HFFc6 (cell line): ENCODE results near the gene HDGFL3. TPM values are rescaled to one million over a fixed set of nuclear protein-coding genes. Genes with fewer than 3 reads are reported as not detected.
"Not testable (repeated sequence)": the region's sequence is repeated elsewhere in the genome, so short reads cannot be mapped to it uniquely, and the experiment has no call there.

Experiments used
- DNase-seq: peaks from one replicate; pipeline ENCODE4 v3.0.0-alpha.2; 2018
- H3K27ac Mint-ChIP-seq: 2 replicates; pipeline ENCODE4 v1.8.0; 2020; ENCODE audit warnings: mild to moderate bottlenecking, mixed read lengths
- H3K27me3 Mint-ChIP-seq: 2 replicates; pipeline ENCODE4 v1.8.0; 2021; ENCODE audit warnings: mild to moderate bottlenecking, moderate library complexity, mixed read lengths; ENCODE audit not compliant: insufficient read depth
- H3K36me3 Mint-ChIP-seq: 2 replicates; pipeline ENCODE4 v1.8.0; 2021; ENCODE audit warnings: low read depth, mixed read lengths
- H3K4me1 Mint-ChIP-seq: 2 replicates; pipeline ENCODE4 v1.8.0; 2020; ENCODE audit warnings: low read depth, mixed read lengths
- H3K4me3 Mint-ChIP-seq: 2 replicates; pipeline ENCODE4 v1.8.0; 2020; ENCODE audit warnings: mild to moderate bottlenecking, moderate library complexity, mixed read lengths
- H3K9me3 Mint-ChIP-seq: 2 replicates; pipeline ENCODE4 v1.8.0; 2020; ENCODE audit warnings: mild to moderate bottlenecking, mixed read lengths
- total RNA-seq, 6 experiments: library from RNA; stranded (reverse); fragmentation: NEBNext Ultra II Directional; extraction: Animal tissue kit (Norgen Biotek cat#: 25700); gene quantifications; 2 replicates in 1 of 6; 3 replicates in 5 of 6; pipeline ENCODE4 v1.2.3, GENCODE V29; 2021
- TF ChIP-seq, protein P1 (sequence below): fragments of 200-600 bp; sonication (generic); IDR thresholded peaks from 2 replicates; pipeline ENCODE4 v1.5.0; 2021; ENCODE audit warnings: antibody characterized with exemption, mild to moderate bottlenecking

Gene HDGFL3
- total RNA-seq, 6 experiments from 2014 or later, result 40.3 to 64.6 (median 59.2) TPM

DNA sequence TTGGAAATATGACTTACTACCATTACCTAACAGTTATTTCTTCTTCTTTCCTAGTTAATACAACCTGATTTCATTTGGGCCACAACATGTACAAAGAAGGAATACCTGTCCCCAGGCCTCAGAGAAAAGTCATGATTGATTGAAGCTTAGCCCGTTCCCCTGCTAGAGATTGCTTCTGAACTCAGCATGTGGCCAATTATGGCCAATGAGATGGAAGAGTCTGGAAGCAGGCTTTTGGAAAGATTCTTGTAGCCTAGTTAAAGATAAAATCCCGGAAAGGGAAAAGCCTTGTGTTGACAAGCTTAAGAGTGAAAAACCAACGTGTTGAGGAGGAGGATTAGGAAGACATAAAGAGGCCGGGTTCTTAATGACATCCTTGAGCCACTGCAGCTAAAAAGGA, 117.2 kb downstream of the HDGFL3 start:
- Mint-ChIP-seq H3K4me3 (no peak overlapping the region), H3K27ac (no peak overlapping the region)

DNA sequence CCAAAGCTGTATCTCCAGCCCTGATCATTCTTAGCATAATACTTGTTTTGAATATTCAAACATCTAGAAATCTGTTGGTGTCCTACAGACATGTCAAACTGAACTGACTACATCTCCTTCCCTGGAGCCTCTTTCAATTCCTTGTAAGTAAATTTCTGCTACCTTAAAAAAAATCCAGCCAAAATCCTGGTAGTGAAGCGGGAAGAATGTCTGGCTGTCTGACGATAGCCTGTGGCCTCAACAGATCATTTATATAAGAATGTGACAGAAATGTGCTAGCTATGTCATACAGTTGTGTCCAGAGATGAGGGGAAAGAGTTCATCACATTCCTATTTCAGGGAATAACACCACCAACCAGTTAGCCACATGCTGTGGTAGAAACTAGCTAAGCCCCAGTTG, 118.7 kb downstream of the HDGFL3 start:
- DNase-seq, result no peak
- H3K4me1 Mint-ChIP-seq, result peaks cover 16% of the 10 kb centered on the region
- H3K36me3 Mint-ChIP-seq, result no peaks in the 10 kb centered on the region
- TF ChIP-seq, protein P1, sequence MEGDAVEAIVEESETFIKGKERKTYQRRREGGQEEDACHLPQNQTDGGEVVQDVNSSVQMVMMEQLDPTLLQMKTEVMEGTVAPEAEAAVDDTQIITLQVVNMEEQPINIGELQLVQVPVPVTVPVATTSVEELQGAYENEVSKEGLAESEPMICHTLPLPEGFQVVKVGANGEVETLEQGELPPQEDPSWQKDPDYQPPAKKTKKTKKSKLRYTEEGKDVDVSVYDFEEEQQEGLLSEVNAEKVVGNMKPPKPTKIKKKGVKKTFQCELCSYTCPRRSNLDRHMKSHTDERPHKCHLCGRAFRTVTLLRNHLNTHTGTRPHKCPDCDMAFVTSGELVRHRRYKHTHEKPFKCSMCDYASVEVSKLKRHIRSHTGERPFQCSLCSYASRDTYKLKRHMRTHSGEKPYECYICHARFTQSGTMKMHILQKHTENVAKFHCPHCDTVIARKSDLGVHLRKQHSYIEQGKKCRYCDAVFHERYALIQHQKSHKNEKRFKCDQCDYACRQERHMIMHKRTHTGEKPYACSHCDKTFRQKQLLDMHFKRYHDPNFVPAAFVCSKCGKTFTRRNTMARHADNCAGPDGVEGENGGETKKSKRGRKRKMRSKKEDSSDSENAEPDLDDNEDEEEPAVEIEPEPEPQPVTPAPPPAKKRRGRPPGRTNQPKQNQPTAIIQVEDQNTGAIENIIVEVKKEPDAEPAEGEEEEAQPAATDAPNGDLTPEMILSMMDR, result no peak
- H3K4me3 Mint-ChIP-seq, result no peak overlapping the region
- H3K9me3 Mint-ChIP-seq, result no peaks in the 10 kb centered on the region
- H3K27ac Mint-ChIP-seq, result no peak overlapping the region
- H3K27me3 Mint-ChIP-seq, result peaks cover 8% of the 10 kb centered on the region

More for the DNA sequence above, 117.2 kb downstream of the HDGFL3 start:
- Mint-ChIP-seq H3K27me3 (peaks cover 5% of the 10 kb centered on the region), H3K9me3 (no peaks in the 10 kb centered on the region), H3K36me3 (no peaks in the 10 kb centered on the region), H3K4me1 (peaks cover 16% of the 10 kb centered on the region)
- DNase-seq, result no peak
- TF ChIP-seq, protein P1, result no peak

DNA sequence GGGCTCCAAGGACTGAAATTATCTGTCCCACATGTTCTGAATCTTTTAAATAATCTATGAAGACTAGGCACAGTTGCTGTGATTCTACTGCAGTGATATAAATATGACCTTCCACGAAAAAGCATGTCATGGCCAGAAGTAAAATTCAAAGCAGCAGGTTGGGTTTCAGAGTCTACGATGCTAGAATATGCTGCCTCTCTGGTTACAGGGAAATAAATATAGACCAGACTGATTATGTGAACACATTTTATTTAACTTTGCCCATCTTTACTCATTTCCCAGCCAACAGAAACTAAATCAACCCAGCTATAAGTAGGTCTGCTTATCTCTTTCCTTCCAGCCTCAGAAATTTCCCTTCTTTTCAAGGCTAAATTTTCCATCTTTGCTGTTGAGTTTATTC, 120.0 kb downstream of the HDGFL3 start:
- Mint-ChIP-seq H3K9me3 (no peaks in the 10 kb centered on the region), H3K27me3 (peaks cover 12% of the 10 kb centered on the region), H3K4me3 (no peak overlapping the region), H3K27ac (no peak overlapping the region), H3K36me3 (no peaks in the 10 kb centered on the region), H3K4me1 (peaks cover 7% of the 10 kb centered on the region)
- TF ChIP-seq, protein P1, result no peak
- no peak for DNase-seq

DNA sequence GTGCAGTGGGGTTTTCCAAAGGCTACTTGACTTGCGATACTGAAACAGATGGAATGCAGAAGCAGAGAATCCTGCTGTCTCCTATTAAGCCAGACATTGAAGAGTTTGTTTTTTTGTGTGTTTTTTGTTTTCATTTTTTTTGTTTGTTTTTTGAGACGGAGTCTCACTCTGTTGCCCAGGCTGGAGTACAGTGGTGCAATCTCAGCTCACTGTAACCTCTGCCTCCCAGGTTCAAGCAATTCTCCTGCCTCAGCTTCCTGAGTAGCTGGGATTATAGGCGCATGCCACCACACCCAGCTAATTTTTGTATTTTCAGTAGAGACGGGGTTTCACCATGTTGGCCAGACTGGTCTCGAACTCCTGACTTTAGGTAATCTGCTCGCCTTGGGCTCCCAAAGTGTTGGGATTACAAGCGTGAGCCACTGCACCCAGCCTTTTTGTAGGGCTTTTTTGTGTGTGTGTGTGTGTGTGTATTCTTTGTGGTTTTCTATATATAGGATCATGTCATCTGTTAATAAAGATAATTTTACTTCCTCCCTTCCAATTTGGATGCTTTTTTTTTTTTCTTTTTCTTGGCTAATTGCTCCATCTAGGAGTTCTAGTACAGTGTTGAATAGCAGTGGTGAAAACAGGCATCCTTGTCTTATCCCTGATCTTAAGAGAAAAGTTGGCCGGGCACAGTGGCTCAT, 121.6 kb downstream of the HDGFL3 start:
- H3K27me3 Mint-ChIP-seq, result peaks cover 12% of the 10 kb centered on the region
- not testable (repeated sequence) for DNase-seq, H3K4me1 Mint-ChIP-seq, H3K4me3 Mint-ChIP-seq, H3K9me3 Mint-ChIP-seq, H3K27ac Mint-ChIP-seq, H3K36me3 Mint-ChIP-seq

DNA sequence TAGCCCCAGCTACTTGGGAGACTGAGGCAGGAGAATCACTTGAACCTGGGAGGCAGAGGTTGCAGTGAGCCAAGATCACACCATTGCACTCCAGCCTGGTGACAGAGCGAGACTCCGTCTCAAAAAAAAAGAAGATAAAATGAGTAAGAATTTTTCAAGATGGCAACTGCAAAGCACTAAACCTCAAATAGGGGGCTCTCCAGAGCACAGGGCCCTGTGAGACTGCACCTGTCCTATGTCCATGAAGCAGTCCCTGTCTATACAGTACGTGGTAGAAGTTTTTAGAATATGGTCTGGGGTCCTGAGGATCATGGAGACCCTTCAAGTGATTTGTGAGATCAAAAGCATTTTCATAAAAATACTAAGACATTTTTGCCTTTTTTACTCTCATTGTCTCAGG, 122.2 kb downstream of the HDGFL3 start:
- not testable (repeated sequence) for DNase-seq, H3K27ac Mint-ChIP-seq, H3K4me1 Mint-ChIP-seq, H3K36me3 Mint-ChIP-seq, H3K4me3 Mint-ChIP-seq, H3K9me3 Mint-ChIP-seq
- peaks cover 12% of the 10 kb centered on the region for H3K27me3 Mint-ChIP-seq

DNA sequence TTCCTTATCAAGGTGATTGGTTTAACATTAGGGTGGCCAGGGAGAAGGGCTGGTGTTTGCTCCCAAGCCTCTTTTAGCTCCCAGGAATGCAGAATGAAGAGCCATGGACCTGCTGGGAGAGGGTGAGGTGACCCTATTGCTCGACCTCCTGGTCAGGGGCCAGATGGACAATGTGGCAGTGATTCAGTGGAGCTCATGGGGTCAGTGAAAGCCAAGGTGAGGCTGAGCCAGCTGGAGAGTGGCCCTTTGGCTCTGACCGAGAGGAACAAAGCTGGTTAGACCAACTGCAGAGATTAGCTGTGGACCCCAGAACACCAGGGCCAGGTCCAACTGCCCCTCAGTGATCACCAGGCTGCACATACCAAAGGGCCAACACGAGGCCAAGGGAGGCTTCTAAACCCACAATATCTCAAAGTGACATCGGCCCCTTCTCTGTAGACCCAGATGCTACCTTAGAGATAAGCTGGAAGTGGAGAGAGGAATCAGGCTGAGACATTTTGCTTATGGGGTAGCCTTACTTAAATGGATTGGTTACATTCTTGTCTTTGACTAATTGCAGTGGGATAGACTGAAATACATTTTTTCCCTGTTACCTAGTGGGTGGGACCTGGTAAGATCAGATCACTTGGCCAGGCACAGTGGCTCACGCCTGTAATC, 124.8 kb downstream of the HDGFL3 start:
- Mint-ChIP-seq H3K27me3 (peaks cover 27% of the 10 kb centered on the region), H3K36me3 (no peaks in the 10 kb centered on the region), H3K4me3 (no peak overlapping the region), H3K27ac (no peak overlapping the region), H3K4me1 (no peaks in the 10 kb centered on the region), H3K9me3 (no peaks in the 10 kb centered on the region)
- TF ChIP-seq, protein P1, result no peak
- no peak for DNase-seq
